Stimulated activated CD8-positive, alpha-beta memory T cell treated with anti-CD3 and anti-CD28 coated beads, Interleukin-7, amount 100 ng/mL, for 24 hours (primary cell): ENCODE results near the gene DCHS1.
"Not testable (repeated sequence)": the region's sequence is repeated elsewhere in the genome, so short reads cannot be mapped to it uniquely, and the experiment has no call there.

Experiments used
- DNase-seq: peaks from one replicate; pipeline ENCODE4 v3.0.0-alpha.2; 2020; ENCODE audit warnings: low read depth

The DCHS1 gene

DNA sequence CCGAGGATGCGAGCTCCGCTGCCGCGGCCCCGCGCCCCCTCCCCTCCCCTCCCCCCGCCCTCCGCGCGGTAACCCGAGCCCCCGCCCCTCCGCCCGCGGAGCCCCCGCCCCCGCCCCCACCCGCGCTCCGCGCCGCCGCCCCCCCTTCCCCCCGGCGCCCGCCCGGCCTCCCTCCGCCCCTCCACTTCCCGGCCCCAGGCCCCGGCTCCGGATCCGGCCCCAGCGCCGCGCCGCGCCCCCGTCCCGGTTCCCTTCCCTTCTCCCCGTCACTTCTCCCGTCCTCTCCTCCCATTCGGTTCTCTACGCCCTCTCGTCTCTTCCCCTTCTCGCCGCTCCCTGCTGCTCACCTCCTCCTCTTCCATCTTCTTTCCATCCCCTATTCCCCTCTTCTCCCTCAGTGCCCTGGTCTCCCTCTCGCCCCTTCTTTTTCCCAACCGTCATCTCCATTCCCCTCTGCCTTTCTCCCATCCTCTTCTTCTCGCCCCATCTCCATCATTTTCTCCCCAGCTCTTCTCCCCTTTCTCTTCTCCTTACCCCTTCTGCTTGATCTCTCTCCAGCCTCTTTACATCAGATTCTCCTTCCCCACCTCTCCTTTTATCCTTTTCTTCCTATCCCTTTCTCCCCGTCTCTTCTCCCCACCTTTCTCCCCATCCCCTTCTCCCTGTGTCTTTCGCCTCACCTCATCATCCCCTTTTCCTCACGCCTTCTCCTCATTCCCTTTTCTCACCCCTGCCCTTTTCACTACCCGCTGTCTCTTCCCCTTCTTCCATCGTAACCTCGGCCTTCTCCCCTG is at the start of gene DCHS1:
Gene DCHS1, minus strand, starts transcription at position 20 of the 794 bp plus-strand sequence. CDS start 14,196 bp downstream, outside the sequence.
- no peak for DNase-seq

DNA sequence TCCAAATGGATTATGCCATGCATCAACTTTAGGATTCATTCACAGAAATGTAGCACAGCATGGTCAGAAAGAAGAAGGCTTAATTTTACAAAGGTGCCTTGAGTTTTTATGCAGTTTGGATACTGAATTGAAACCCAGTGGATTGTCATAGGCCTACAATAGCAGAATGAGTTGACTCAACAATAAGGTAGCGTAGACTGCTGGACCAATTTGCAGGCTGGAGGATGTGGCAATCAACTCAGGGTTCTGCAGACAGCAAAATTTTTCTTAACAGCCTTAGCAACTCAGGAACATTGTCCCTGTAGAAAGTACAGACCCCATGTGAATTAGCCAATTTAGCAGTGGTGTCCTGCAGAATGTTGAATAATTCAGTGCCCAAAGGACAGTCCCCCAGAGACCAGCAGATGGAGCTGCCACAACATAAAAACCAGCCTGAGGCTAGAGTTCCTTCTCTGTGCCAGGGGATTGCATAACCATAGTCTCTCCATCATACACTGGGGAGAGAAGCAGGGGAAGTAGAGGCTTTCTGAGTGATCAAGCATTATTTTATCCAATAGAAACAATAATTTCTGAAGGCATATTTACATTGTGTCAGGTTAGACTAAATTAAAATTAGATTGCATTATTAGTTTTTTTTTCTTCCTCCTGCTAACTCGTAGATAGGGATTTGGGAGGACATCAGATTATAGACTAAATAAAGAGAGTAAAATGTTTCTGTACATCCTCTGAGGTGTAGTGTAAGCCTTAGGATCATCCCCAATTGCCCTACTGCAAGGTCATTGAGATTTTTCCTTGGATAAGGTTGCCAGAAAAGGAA is 47.8 kb upstream of the DCHS1 start:
- no peak for DNase-seq

- DNase-seq = not testable (repeated sequence)
Observed at GRCh38 chr11:6701955-6702354, 46.3 kb upstream of the DCHS1 start.

- DNase-seq = no peak
Observed at GRCh38 chr11:6695377-6695776, 39.8 kb upstream of the DCHS1 start.

DNA sequence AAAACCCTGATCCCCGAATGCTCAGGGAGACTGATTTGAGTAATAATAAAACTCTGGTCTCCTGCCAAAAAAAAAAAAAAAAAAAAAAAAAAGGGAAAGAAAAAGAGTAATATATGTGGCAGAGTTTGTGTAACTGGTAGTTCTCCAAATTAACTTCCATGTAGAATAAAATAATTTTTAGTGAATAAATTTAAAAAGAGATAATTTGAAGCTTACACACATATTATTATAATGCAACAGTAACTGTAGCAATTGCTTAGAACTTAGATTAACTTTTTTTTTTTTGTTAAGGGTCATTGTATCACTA is 38.6 kb upstream of the DCHS1 start:
- DNase-seq = no peak

GRCh38 chr11:6693342-6694228 is 38.0 kb upstream of the DCHS1 start:
- DNase-seq = no peak

DNA sequence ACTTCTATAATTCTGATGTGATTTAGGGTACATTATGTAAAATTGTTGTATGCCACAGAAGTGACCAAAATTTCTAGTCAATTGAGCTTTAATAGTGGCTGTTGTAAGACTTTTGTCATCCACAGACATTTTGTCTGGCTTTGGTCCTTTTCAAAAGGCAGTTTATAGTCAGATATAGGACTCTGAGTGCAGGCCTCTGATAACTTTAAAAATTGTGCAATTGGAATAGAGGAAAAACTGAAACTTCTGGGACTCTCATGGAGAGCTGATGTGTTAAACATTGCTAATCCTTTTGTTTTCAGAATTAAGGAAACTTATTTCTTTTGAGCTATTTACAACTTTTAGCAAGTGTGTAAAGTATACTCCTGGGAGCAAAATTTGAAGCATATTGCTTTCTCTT is 36.5 kb upstream of the DCHS1 start:
- DNase-seq = no peak

GRCh38 chr11:6690431-6691132 is 35.0 kb upstream of the DCHS1 start:
- not testable (repeated sequence) for DNase-seq

DNA sequence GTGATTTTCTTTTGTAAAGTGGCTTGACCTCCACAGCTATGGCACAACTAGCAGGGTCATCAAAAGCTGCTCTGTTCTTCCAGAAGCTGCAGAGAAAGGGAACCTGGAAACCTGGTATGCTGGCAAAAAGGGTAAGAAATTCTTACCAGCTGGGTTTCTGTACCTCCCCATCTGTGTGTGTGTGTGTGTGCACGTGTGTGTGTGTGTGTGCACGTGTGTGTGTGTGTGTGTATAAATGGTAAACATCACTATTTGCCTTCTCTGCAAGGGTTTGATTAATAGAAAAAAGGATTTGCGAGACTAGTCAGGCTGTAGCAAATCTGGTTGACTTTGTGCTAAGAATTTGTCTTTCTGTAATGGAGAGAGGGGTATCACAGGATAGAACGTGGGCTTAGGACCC is 32.3 kb upstream of the DCHS1 start:
- no peak for DNase-seq

- DNase-seq = no peak
Observed at GRCh38 chr11:6686006-6686405, 30.4 kb upstream of the DCHS1 start.

DNA sequence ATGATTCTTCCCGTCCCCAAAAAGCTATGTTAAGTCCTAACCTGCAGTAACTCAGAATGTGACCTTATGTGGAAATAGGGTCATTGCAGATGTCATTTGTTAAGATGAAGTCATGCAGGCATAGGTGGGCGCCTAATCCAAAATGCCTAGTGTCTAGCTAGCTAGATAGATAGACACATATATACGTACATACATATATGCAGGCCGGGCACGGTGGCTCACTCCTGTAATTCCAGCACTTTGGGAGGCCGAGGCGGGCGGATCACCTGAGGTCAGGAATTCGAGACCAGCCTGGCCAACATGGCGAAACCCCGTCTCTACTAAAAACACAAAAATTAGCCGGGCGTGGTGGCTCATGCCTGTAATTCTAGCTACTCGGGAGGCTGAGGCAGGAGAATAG is 28.5 kb upstream of the DCHS1 start:
- DNase-seq = not testable (repeated sequence)

DNA sequence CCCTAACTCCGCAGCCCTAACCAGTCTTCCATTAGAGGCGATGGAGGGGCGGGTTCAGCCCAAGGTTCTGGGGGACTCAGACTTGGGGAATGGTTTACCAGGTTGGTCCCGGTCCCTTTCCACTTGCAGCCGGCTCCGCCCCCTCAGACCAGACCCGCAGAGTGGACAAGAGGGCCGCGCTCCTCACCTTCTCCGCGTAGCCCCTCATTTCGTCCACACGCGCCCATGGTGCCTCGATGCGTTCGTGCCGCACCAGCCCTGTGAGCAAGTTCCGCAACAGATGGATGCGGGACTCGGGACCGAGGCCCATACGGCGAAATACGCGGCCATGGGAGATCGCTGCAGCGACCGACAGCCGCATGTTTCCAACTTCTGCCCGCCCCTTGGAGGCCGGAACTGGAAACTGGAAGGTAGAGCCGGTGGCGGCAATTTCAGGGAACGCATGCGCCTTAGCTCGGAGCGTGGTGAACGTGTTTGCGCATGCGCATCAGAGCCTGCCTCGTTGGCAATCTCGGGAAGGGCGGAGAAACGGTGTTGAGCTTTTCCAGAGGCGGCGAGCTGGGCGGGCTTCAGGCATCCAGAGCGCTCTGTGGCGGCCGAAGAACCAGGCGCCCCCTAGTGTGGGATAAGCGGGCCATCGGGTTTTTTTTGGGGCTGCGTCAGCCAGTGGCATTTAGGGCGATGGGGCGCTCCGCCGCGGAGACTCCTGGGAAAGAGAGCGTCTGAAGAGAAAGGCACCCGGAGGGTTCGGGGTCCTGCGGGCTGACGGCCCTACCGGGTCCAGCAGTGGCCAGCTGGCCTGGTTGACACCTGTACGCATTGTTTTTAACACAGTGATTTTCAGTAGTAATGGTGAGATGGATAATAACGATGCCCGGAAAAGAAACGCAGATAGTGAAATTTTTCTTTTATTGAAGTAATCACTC is 27.6 kb upstream of the DCHS1 start, which contains the start of gene MRPL17:
Gene MRPL17, minus strand, starts transcription at position 405 of the 926 bp plus-strand sequence. Its CDS starts 44 bp downstream, at position 361.
- peak; percentile 97 for DNase-seq

- DNase-seq = no peak
Observed at GRCh38 chr11:6682591-6682935, 27.0 kb upstream of the DCHS1 start.

DNA sequence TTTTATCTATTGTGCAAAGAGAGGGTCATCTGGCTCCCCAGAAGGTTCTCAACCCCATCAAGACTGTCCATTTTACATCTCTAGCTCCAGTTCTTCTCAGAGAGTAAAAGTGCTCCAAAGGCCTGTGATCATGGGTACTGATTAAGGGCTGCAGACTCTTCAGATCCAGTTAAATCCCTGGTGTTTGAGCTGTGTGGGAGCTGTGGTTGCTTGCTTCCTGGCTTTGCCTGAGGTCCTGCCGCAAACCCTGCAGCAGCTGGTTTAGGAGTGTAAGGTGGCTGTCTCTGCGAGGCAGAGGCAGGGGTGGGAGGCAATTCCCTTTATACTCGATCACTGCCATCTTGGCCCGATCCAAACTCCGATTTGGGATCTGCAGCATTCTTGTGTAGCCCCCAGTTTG is 26.3 kb upstream of the DCHS1 start:
- no peak for DNase-seq

DNA sequence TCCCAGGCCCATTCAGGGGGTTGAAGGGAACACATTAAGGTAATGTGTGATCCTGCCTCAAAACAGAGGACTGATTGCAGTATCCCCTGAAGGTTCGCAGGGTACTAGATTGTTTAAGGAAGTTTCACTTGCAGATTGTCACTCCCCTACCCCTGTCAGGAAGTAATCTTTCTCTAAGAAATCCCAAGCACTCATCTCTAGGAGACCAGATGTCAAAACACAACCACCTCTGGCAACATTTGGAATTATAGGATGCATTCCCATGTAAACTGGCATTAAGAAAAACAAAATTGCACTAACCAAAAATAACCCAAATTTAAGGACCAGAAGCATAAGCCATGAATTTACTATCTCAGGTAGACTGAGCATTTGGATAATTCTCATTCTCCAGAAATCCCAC is 25.9 kb upstream of the DCHS1 start:
- no peak for DNase-seq

DNA sequence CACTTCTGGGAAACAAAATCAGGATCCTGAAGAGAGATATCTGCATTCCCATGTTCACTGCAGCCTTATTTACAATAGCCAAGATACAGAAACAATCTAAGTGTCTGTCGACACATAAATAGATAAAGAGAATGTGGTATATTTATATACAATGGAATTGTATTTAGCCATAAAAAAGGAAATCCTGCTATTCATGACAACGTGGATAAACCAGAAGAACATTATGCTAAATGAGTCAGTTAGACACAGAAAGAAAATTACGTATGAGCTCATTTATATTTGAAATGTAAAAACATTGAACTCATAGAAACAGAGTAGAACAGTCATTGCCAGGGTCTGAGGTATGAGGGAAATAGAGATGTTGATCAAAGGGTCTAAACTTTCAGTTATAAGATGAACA is 21.4 kb upstream of the DCHS1 start:
- DNase-seq = no peak

DNA sequence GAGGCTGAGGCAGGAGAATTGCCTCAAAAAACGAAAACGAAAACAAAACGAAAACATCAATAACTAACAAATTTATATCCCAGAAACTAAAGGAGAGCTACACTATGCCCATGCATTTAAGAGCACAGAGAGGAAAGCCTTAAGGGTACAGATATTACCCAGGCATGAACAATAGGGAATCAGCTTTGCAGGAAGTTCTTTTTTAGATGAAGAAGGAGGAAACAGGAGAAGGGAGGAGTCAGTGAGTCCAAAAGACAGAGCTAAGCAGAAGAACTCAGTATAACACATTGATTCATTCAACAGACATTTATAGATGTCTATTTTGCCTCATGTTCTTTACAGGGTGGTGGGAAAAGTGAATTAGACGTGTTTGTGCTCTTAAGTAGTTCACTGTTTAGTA is 19.3 kb upstream of the DCHS1 start:
- DNase-seq = no peak

DNA sequence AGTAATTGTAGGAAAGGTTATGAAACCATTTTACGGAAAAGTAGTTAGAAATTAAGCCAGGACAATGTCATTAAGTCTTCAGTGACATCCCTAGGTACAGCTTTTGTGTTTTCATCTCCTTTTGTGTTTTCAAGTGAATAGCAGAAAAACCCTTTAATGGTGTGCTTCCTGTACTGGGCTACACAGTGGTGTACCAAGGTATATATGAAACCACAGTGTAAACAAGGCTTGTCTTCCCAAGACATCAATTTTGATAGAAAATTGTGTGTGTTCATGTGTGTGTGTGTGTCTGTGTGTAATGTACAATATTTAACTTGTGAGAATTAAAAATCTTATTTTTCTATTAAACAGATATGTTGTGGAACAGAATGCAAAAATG is 18.6 kb upstream of the DCHS1 start:
- DNase-seq = no peak

- DNase-seq = no peak
Observed at GRCh38 chr11:6673523-6674218, 18.1 kb upstream of the DCHS1 start.

DNA sequence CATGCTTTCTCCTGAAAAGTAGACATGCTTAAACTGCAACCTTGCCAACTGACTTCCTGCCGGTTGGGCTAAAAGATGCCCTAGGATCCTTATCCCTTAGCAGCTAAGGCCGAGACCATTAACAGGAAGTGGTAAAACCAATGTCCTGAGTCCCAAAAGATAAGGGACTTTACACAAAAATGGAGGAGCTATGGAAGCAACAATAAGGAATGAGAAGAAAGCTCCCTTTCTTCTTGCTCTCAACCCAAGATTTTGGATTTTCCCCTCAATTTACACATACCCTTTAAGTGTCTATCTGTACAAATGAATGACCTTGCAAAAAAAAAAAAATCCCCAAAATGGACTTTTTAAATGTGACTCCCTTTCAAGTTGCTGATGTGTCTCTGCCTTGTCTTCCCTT is 16.4 kb upstream of the DCHS1 start:
- DNase-seq = no peak
